B cell (primary cell): ENCODE measurements around the gene ITGB1.

ENCODE experiments used
- EZH2 ChIP-seq: IDR thresholded peaks from 2 replicates; pipeline ENCODE4 v1.6.1; 2012; ENCODE audit warnings: borderline replicate concordance, low read depth, mild to moderate bottlenecking, moderate library complexity, low read length; ENCODE audit not compliant: insufficient read depth, poor library complexity, severe bottlenecking
- TF ChIP-seq, protein P1 (sequence below): fragments of 200-600 bp; IDR thresholded peaks from one replicate; pipeline ENCODE4 v1.8.0; 2022; ENCODE audit warnings: antibody characterized with exemption, mild to moderate bottlenecking

DNA sequence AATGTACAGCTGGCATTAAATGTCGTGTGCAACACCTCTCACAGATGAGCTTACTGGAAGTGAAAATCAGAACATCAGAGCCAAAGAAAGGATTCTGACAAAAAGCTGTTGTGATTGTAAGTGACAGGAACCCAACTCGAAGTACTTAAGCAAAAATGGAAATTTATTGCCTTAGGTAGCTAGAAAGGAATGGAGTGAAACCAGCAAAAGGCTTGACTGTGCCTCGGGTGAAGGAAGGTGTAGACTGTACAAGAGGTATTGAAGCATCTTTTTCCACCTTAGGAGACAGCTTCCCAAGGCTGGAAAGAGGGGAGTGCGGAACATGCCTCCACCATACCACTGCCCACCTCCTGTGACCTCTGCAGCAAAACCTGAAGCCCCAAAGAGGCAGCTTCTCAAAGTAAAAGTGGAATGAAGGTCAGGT is 27.3 kb upstream of the ITGB1 start:
- TF ChIP-seq, protein P1, sequence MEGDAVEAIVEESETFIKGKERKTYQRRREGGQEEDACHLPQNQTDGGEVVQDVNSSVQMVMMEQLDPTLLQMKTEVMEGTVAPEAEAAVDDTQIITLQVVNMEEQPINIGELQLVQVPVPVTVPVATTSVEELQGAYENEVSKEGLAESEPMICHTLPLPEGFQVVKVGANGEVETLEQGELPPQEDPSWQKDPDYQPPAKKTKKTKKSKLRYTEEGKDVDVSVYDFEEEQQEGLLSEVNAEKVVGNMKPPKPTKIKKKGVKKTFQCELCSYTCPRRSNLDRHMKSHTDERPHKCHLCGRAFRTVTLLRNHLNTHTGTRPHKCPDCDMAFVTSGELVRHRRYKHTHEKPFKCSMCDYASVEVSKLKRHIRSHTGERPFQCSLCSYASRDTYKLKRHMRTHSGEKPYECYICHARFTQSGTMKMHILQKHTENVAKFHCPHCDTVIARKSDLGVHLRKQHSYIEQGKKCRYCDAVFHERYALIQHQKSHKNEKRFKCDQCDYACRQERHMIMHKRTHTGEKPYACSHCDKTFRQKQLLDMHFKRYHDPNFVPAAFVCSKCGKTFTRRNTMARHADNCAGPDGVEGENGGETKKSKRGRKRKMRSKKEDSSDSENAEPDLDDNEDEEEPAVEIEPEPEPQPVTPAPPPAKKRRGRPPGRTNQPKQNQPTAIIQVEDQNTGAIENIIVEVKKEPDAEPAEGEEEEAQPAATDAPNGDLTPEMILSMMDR = no peak
- no peak for TF ChIP-seq EZH2
